ENCODE data around the gene NIM1K. TPM values are rescaled to one million over a fixed set of nuclear protein-coding genes. Genes with fewer than 3 reads are reported as not detected.

Gene NIM1K
- polyA plus RNA-seq, 1 of the 3 experiments (the other 2 are of a cell fraction), result 0.16 TPM

- H3K4me3 ChIP-seq (ENCODE audit: low read depth in 2 of 2, low read length in 1 of 2), result no peak overlapping the region
- ChIA-PET CTCF (interaction anchor here (1.6 kb wide), 1 partner anchor 35 kb away, joined by 4 read pairs; the partner anchor contains the start of gene ZNF131), POLR2A (interaction anchor here (2.3 kb wide), 1 partner anchor 35 kb away, joined by 6 read pairs; the partner anchor contains the start of gene ZNF131)
- H3F3A ChIP-seq (replicated peaks; ENCODE audit: insufficient read depth), result no peaks in the 10 kb centered on the region
- H3K4me1 ChIP-seq (ENCODE audit: control insufficient read depth in 1 of 2, insufficient read depth in 2 of 2, low read depth in 1 of 2, low read length in 1 of 2), result peaks cover 4 to 13% of the 10 kb centered on the region in 2 experiments; a peak in 1 of 4 replicates
- H3K9me3 ChIP-seq, result no peaks in the 10 kb centered on the region
- H4K20me1 ChIP-seq (ENCODE audit: insufficient read depth), result 0 out of 2 replicates have a peak, but pooled peaks cover 5% of the 10 kb centered on the region
- H3K27ac ChIP-seq (ENCODE audit: low read depth in 2 of 2, low read length in 1 of 2), result no peak overlapping the region
- peaks cover 0 to 3% of the 10 kb centered on the region in 2 experiments for H3K36me3 ChIP-seq (replicated peaks in 1 of 2; ENCODE audit: control insufficient read depth in 1 of 2, insufficient read depth in 2 of 2, low read length in 1 of 2)
- no peak for TF ChIP-seq TCF12 (IDR thresholded peaks at IDR 0.05)
- TF ChIP-seq SMC3 (IDR thresholded peaks at IDR 0.05; ENCODE audit: low read depth, low read length), result no peak
- TF ChIP-seq ZBTB33 (IDR thresholded peaks at IDR 0.05; ENCODE audit: borderline replicate concordance, low read depth), result no peak
- TF ChIP-seq GABPA (IDR thresholded peaks at IDR 0.05; ENCODE audit: low read depth), result no peak
- TF ChIP-seq MAX (IDR thresholded peaks at IDR 0.05; ENCODE audit: low read depth), result no peak
- no peak for TF ChIP-seq GATA2 (CRISPR knock-in tag; IDR thresholded peaks at IDR 0.05)
- no peak for TF ChIP-seq SIN3A (IDR thresholded peaks at IDR 0.05; ENCODE audit: borderline replicate concordance, low read depth, low read length)
- no peak for TF ChIP-seq USF2 (IDR thresholded peaks at IDR 0.05; ENCODE audit: borderline replicate concordance, low read depth, low read length)
- no peak for TF ChIP-seq NFIC (IDR thresholded peaks at IDR 0.05; ENCODE audit: borderline replicate concordance)
- no peak for TF ChIP-seq CHD2 (IDR thresholded peaks at IDR 0.05; ENCODE audit: low read length, partially characterized antibody)
- no peak for TF ChIP-seq RCOR1 (IDR thresholded peaks at IDR 0.05; ENCODE audit: low read length)
- no peak for TF ChIP-seq RFX5 (IDR thresholded peaks at IDR 0.05; ENCODE audit: low read length)
- no peak for TF ChIP-seq RAD21 (IDR thresholded peaks at IDR 0.05; ENCODE audit: low read length)
- H3K79me2 ChIP-seq (ENCODE audit: insufficient read depth), result peaks cover 63% of the 10 kb centered on the region; the same call in 1 of the 2 replicates
- no peak overlapping the region for H3K9ac ChIP-seq
- no peak overlapping the region for H2AFZ ChIP-seq (ENCODE audit: low read depth)
- no peaks in the 10 kb centered on the region for H3K9me2 ChIP-seq
- 96% methylated on average over 4 of the region's 4 CpGs for WGBS (ENCODE audit: low lambda C conversion rate)
- no peaks in the 10 kb centered on the region for H3K27me3 ChIP-seq (ENCODE audit: insufficient read depth)
- no peak overlapping the region for H3K4me2 ChIP-seq
- no peak for DNase-seq
Observed at GRCh38 chr5:43155394-43156096, 36.5 kb upstream of the NIM1K start.

- DNase-seq, result no peak
- ChIA-PET POLR2A (no interaction called here), CTCF (interaction anchor here (0.6 to 1.6 kb wide), 2 partner anchors 35 to 1591 kb away, joined by 3 to 4 read pairs; partner anchors contain the start of gene ZNF131)
- Histone ChIP-seq H4K20me1 (ENCODE audit: insufficient read depth) (0 out of 2 replicates have a peak, but pooled peaks cover 5% of the 10 kb centered on the region), H3K4me3 (ENCODE audit: low read depth in 2 of 2, low read length in 1 of 2) (no peak overlapping the region), H3K9ac (no peak overlapping the region), H3K36me3 (replicated peaks in 1 of 2; ENCODE audit: control insufficient read depth in 1 of 2, insufficient read depth in 2 of 2, low read length in 1 of 2) (peaks cover 6 to 9% of the 10 kb centered on the region in 2 experiments), H3F3A (replicated peaks; ENCODE audit: insufficient read depth) (no peaks in the 10 kb centered on the region), H3K9me3 (no peaks in the 10 kb centered on the region), H3K27ac (ENCODE audit: low read depth in 2 of 2, low read length in 1 of 2) (no peak overlapping the region), H3K27me3 (ENCODE audit: insufficient read depth) (no peaks in the 10 kb centered on the region), H3K4me1 (ENCODE audit: control insufficient read depth in 1 of 2, insufficient read depth in 2 of 2, low read depth in 1 of 2, low read length in 1 of 2) (peaks cover 4 to 11% of the 10 kb centered on the region in 2 experiments; a peak in 1 of 4 replicates), H2AFZ (ENCODE audit: low read depth) (no peak overlapping the region), H3K79me2 (ENCODE audit: insufficient read depth) (peaks cover 58% of the 10 kb centered on the region; the same call in 1 of the 2 replicates), H3K4me2 (no peak overlapping the region), H3K9me2 (no peaks in the 10 kb centered on the region)
- 91% methylated on average over 4 of the region's 6 CpGs for whole genome bisulfite sequencing (ENCODE audit: low lambda C conversion rate)
- TF ChIP-seq TAF1 (IDR thresholded peaks at IDR 0.05; ENCODE audit: borderline replicate concordance, low read depth, low read length), result no peak
- no peak for TF ChIP-seq FOSL2 (IDR thresholded peaks at IDR 0.05; ENCODE audit: borderline replicate concordance, low read depth)
- TF ChIP-seq FOXJ3 (CRISPR knock-in tag; IDR thresholded peaks at IDR 0.05), result no peak
- TF ChIP-seq SIN3A (IDR thresholded peaks at IDR 0.05; ENCODE audit: borderline replicate concordance, low read depth, low read length), result no peak
- TF ChIP-seq GATA2 (CRISPR knock-in tag; IDR thresholded peaks at IDR 0.05), result no peak
- TF ChIP-seq PBX3 (IDR thresholded peaks at IDR 0.05), result no peak
- TF ChIP-seq YY1 (IDR thresholded peaks at IDR 0.05; ENCODE audit: low read depth), result no peak
- no peak for TF ChIP-seq RXRA (IDR thresholded peaks at IDR 0.05; ENCODE audit: borderline replicate concordance, low read depth)
Observed at GRCh38 chr5:43156388-43156787, 35.6 kb upstream of the NIM1K start.
